OCI-LY1 (cell line): ENCODE data around the gene RTTN.

Source experiments
- CTCF ChIP-seq: fragments of 200-600 bp; sonication (generic), shearing (Covaris generic); IDR thresholded peaks from 2 replicates; pipeline ENCODE4 v1.5.1; 2017; ENCODE audit warnings: mild to moderate bottlenecking, antibody characterized with exemption, low read length, moderate library complexity, mixed read lengths
- EZH2 ChIP-seq: fragments of 200-600 bp; sonication (generic), shearing (Covaris generic); IDR thresholded peaks from 2 replicates; pipeline ENCODE4 v1.8.0; 2017; ENCODE audit warnings: borderline replicate concordance, mixed run types, mild to moderate bottlenecking, antibody characterized with exemption, low read length, moderate library complexity, mixed read lengths

GRCh38 chr18:70110678-70111077 is 94.8 kb downstream of the RTTN start:
- TF ChIP-seq CTCF: no peak
- TF ChIP-seq EZH2: no peak
